Neuronal stem cell (in vitro differentiated cells): ENCODE measurements around the gene CCDC87.
A peak's percentile ranks its signal among the peaks of the same experiment; 100 is the strongest.

Source experiments
- DNase-seq: peaks from one replicate; pipeline ENCODE4 v3.0.0-alpha.2; 2013; ENCODE audit warnings: low spot score
- H2AFZ ChIP-seq: one replicate; pipeline ENCODE4 v1.6.1; 2013; ENCODE audit warnings: mild to moderate bottlenecking, low read length, inconsistent platforms
- H2AK5ac ChIP-seq: 2 replicates; pipeline ENCODE4 v1.6.1; 2013; ENCODE audit warnings: low read depth, mild to moderate bottlenecking, inconsistent platforms, low read length, moderate library complexity, mixed read lengths
- H2BK120ac ChIP-seq: 2 replicates; pipeline ENCODE4 v1.6.1; 2013; ENCODE audit warnings: low read depth, mild to moderate bottlenecking, inconsistent platforms, low read length, moderate library complexity, mixed read lengths
- H2BK12ac ChIP-seq: one replicate; pipeline ENCODE4 v1.6.1; 2013; ENCODE audit warnings: low read length, inconsistent platforms
- H2BK15ac ChIP-seq: 2 replicates; pipeline ENCODE4 v1.6.1; 2013; ENCODE audit warnings: mild to moderate bottlenecking, low read length, inconsistent platforms, mixed read lengths
- H2BK5ac ChIP-seq: one replicate; pipeline ENCODE4 v1.6.1; 2013; ENCODE audit warnings: inconsistent platforms, mild to moderate bottlenecking, low read length, moderate library complexity
- H3K14ac ChIP-seq: one replicate; pipeline ENCODE4 v1.6.1; 2013; ENCODE audit warnings: low read length, inconsistent platforms
- H3K18ac ChIP-seq: 2 replicates; pipeline ENCODE4 v1.6.1; 2013; ENCODE audit warnings: low read length, inconsistent platforms
- H3K23ac ChIP-seq: 2 replicates; pipeline ENCODE4 v1.6.1; 2013; ENCODE audit warnings: low read depth, mild to moderate bottlenecking, mixed read lengths, low read length, inconsistent platforms; ENCODE audit not compliant: poor library complexity
- H3K27ac ChIP-seq: replicated peaks from 3 replicates; pipeline ENCODE4 v1.5.1; 2013; ENCODE audit warnings: low read length, inconsistent platforms
- H3K27me3 ChIP-seq, 3 experiments: 2 replicates each; pipeline ENCODE4 v1.6.1; 2013; ENCODE audit warnings: low read length in 3 of 3, mild to moderate bottlenecking in 2 of 3, inconsistent platforms in 1 of 3, low read depth in 1 of 3, mixed read lengths in 1 of 3, moderate library complexity in 1 of 3; ENCODE audit not compliant: control insufficient read depth in 3 of 3, insufficient read depth in 3 of 3
- H3K36me3 ChIP-seq, 2 donors: replicated peaks in 1 of 2; 2 replicates each; pipeline ENCODE4 v1.6.1; 2013; ENCODE audit warnings: low read length in 2 of 2; ENCODE audit not compliant: control insufficient read depth in 2 of 2, insufficient read depth in 2 of 2
- H3K4ac ChIP-seq: 2 replicates; pipeline ENCODE4 v1.6.1; 2013; ENCODE audit warnings: inconsistent platforms, mild to moderate bottlenecking, low read length, moderate library complexity
- H3K4me1 ChIP-seq, 2 donors: 1 replicate in 1 of 2; 2 replicates in 1 of 2; pipeline ENCODE4 v1.6.1; 2013; ENCODE audit warnings: low read length in 2 of 2, low read depth in 1 of 2; ENCODE audit not compliant: control insufficient read depth in 2 of 2, insufficient read depth in 1 of 2
- H3K4me2 ChIP-seq: one replicate; pipeline ENCODE4 v1.6.1; 2013; ENCODE audit warnings: mild to moderate bottlenecking, low read length, inconsistent platforms; ENCODE audit not compliant: insufficient read depth, poor library complexity, severe bottlenecking
- H3K4me3 ChIP-seq, 2 donors: 2 replicates each; pipeline ENCODE4 v1.5.1; 2013; ENCODE audit warnings: low read length in 2 of 2, mild to moderate bottlenecking in 2 of 2, inconsistent platforms in 1 of 2, moderate library complexity in 1 of 2
- H3K79me1 ChIP-seq: one replicate; pipeline ENCODE4 v1.6.1; 2013; ENCODE audit warnings: low read depth, mild to moderate bottlenecking, inconsistent platforms, low read length, moderate library complexity
- H3K9ac ChIP-seq: one replicate; pipeline ENCODE4 v1.6.1; 2013; ENCODE audit warnings: mild to moderate bottlenecking, low read depth, low read length, inconsistent platforms; ENCODE audit not compliant: poor library complexity
- H3K9me3 ChIP-seq, 2 donors: replicated peaks in 1 of 2; 2 replicates each; pipeline versions ENCODE3 to v1.6.1; 2013; ENCODE audit warnings: low read length in 2 of 2, mild to moderate bottlenecking in 2 of 2, inconsistent platforms in 1 of 2, low read depth in 1 of 2, mixed read lengths in 1 of 2, moderate library complexity in 1 of 2; ENCODE audit not compliant: control insufficient read depth in 2 of 2, insufficient read depth in 1 of 2
- H4K8ac ChIP-seq: one replicate; pipeline ENCODE4 v1.6.1; 2013; ENCODE audit warnings: low read depth, mild to moderate bottlenecking, inconsistent platforms, low read length, moderate library complexity
- H4K91ac ChIP-seq: one replicate; pipeline ENCODE4 v1.6.1; 2013; ENCODE audit warnings: low read length, low read depth, mild to moderate bottlenecking, inconsistent platforms; ENCODE audit not compliant: poor library complexity
- whole genome bisulfite sequencing, 2 donors: extraction: QIAGEN DNeasy Blood & Tissue Kit; methylation state at CpG; one replicate each; pipeline ENCODE4 v1.1.7; 2013; ENCODE audit warnings: missing lambda C conversion rate in 2 of 2, mixed read lengths in 1 of 2; ENCODE audit not compliant: insufficient read length in 2 of 2, insufficient replicate concordance in 1 of 2; ENCODE audit errors: extremely low coverage in 2 of 2; 5-methylcytosine and 5-hydroxymethylcytosine counted together

Gene CCDC87

GRCh38 chr11:66581261-66581660, 11.6 kb downstream of the CCDC87 start:
- no peak overlapping the region for H3K4ac ChIP-seq
- no peak overlapping the region for H2BK15ac ChIP-seq
- no peak overlapping the region for H3K4me2 ChIP-seq
- no peak overlapping the region for H2BK120ac ChIP-seq
- H2AK5ac ChIP-seq = no peak overlapping the region
- H3K9me3 ChIP-seq = peaks cover 0 to 8% of the 10 kb centered on the region in 2 donors
- no peak overlapping the region for H2BK12ac ChIP-seq
- no CpG with 5 or more reads among the region's 3 CpGs for WGBS, 2 donors
- H3K9ac ChIP-seq = no peak overlapping the region
- H3K4me1 ChIP-seq = peaks cover 0 to 3% of the 10 kb centered on the region in 2 donors
- H4K8ac ChIP-seq = no peak overlapping the region
- H3K18ac ChIP-seq = no peak overlapping the region
- no peak overlapping the region for H3K14ac ChIP-seq
- peaks cover 0 to 3% (median 0%) of the 10 kb centered on the region in 3 experiments for H3K27me3 ChIP-seq
- H3K79me1 ChIP-seq = no peaks in the 10 kb centered on the region
- no peaks in the 10 kb centered on the region for H3K36me3 ChIP-seq
- no peak for DNase-seq
- H3K27ac ChIP-seq = no peak overlapping the region
- H2BK5ac ChIP-seq = no peak overlapping the region
- no peak overlapping the region for H4K91ac ChIP-seq
- H2AFZ ChIP-seq = no peak overlapping the region
- no peak overlapping the region for H3K23ac ChIP-seq
- no peak overlapping the region for H3K4me3 ChIP-seq

GRCh38 chr11:66580803-66581202, 12.1 kb downstream of the CCDC87 start:
- no peak overlapping the region for H2AFZ ChIP-seq
- peaks cover 0 to 3% (median 0%) of the 10 kb centered on the region in 3 experiments for H3K27me3 ChIP-seq
- no peak overlapping the region for H2BK15ac ChIP-seq
- no peak overlapping the region for H2BK5ac ChIP-seq
- no peaks in the 10 kb centered on the region for H3K36me3 ChIP-seq
- no peaks in the 10 kb centered on the region for H3K79me1 ChIP-seq
- peaks cover 0 to 8% of the 10 kb centered on the region in 2 donors for H3K9me3 ChIP-seq
- no peak overlapping the region for H3K14ac ChIP-seq
- WGBS, 2 donors = no CpG with 5 or more reads among the region's 5 CpGs
- no peak overlapping the region for H3K4ac ChIP-seq
- DNase-seq = no peak
- H3K18ac ChIP-seq = no peak overlapping the region
- no peak overlapping the region for H3K23ac ChIP-seq
- no peak overlapping the region for H3K4me2 ChIP-seq
- H3K9ac ChIP-seq = no peak overlapping the region
- H3K27ac ChIP-seq = no peak overlapping the region
- H4K91ac ChIP-seq = no peak overlapping the region
- no peak overlapping the region for H4K8ac ChIP-seq
- H3K4me3 ChIP-seq = no peak overlapping the region
- no peak overlapping the region for H2BK120ac ChIP-seq
- no peak overlapping the region for H2BK12ac ChIP-seq
- H2AK5ac ChIP-seq = no peak overlapping the region
- peaks cover 0 to 3% of the 10 kb centered on the region in 2 donors for H3K4me1 ChIP-seq

GRCh38 chr11:66579017-66579606, 13.8 kb downstream of the CCDC87 start:
- H3K9me3 ChIP-seq = peaks cover 0 to 8% of the 10 kb centered on the region in 2 donors
- no peak overlapping the region for H2BK5ac ChIP-seq
- peak overlapping the region; percentile 28 for H3K18ac ChIP-seq
- peak overlapping the region; percentile 13 for H3K4me2 ChIP-seq
- no peak overlapping the region for H4K8ac ChIP-seq
- H2BK15ac ChIP-seq = no peak overlapping the region
- H3K27me3 ChIP-seq = peaks cover 0 to 3% (median 0%) of the 10 kb centered on the region in 3 experiments
- no peak overlapping the region for H3K4me3 ChIP-seq
- H2BK12ac ChIP-seq = no peak overlapping the region
- H2AK5ac ChIP-seq = no peak overlapping the region
- peak overlapping the region; percentile 30 for H2AFZ ChIP-seq
- peak overlapping the region; percentile 42 for H2BK120ac ChIP-seq
- H3K23ac ChIP-seq = no peak overlapping the region
- peaks cover 0 to 3% of the 10 kb centered on the region in 2 donors for H3K4me1 ChIP-seq
- no peaks in the 10 kb centered on the region for H3K79me1 ChIP-seq
- no peak overlapping the region for H3K4ac ChIP-seq
- H3K27ac ChIP-seq = no peak overlapping the region
- WGBS, 2 donors = no CpG with 5 or more reads among the region's 25 CpGs
- no peak overlapping the region for H3K14ac ChIP-seq
- H3K9ac ChIP-seq = no peak overlapping the region
- DNase-seq = peak; percentile 64
- H3K36me3 ChIP-seq = no peaks in the 10 kb centered on the region
- no peak overlapping the region for H4K91ac ChIP-seq

GRCh38 chr11:66570850-66571180, 22.0 kb downstream of the CCDC87 start:
- Histone ChIP-seq H4K8ac (no peak overlapping the region), H2AK5ac (no peak overlapping the region), H2BK15ac (no peak overlapping the region), H3K4ac (no peak overlapping the region), H3K4me1 (peaks cover 6 to 13% of the 10 kb centered on the region in 2 donors), H3K18ac (no peak overlapping the region), H3K27me3 (no peaks in the 10 kb centered on the region), H2BK5ac (no peak overlapping the region), H3K4me3 (no peak overlapping the region), H3K9me3 (no peaks in the 10 kb centered on the region), H3K23ac (no peak overlapping the region), H3K4me2 (no peak overlapping the region), H2BK120ac (no peak overlapping the region), H3K14ac (no peak overlapping the region), H4K91ac (no peak overlapping the region), H3K79me1 (no peaks in the 10 kb centered on the region), H3K36me3 (no peaks in the 10 kb centered on the region), H2BK12ac (no peak overlapping the region), H3K27ac (no peak overlapping the region), H2AFZ (peak overlapping the region; percentile 70), H3K9ac (no peak overlapping the region)
- DNase-seq = no peak
- no CpG with 5 or more reads among the region's 2 CpGs for WGBS, 2 donors
